Fibroblast of mammary gland (primary cell): ENCODE data around the gene CUEDC2.
A peak's percentile ranks its signal among the peaks of the same experiment; 100 is the strongest.

Experiments
- DNase-seq: peaks from one replicate; pipeline ENCODE4 v3.0.0-alpha.2; 2010; ENCODE audit warnings: low read depth
- H3K4me3 ChIP-seq: 2 replicates; pipeline ENCODE4 v1.5.1; 2011; ENCODE audit warnings: low read depth, mild to moderate bottlenecking, low read length, moderate library complexity; ENCODE audit not compliant: control insufficient read depth
- TF ChIP-seq, protein P1 (sequence below): conservative IDR thresholded peaks from 2 replicates; pipeline ENCODE4 v1.5.1; 2011; ENCODE audit warnings: low read depth, low read length, inconsistent platforms; ENCODE audit not compliant: control insufficient read depth, insufficient read depth

CUEDC2 gene

GRCh38 chr10:102444851-102445250 is 12.5 kb upstream of the CUEDC2 start:
- TF ChIP-seq, protein P1, sequence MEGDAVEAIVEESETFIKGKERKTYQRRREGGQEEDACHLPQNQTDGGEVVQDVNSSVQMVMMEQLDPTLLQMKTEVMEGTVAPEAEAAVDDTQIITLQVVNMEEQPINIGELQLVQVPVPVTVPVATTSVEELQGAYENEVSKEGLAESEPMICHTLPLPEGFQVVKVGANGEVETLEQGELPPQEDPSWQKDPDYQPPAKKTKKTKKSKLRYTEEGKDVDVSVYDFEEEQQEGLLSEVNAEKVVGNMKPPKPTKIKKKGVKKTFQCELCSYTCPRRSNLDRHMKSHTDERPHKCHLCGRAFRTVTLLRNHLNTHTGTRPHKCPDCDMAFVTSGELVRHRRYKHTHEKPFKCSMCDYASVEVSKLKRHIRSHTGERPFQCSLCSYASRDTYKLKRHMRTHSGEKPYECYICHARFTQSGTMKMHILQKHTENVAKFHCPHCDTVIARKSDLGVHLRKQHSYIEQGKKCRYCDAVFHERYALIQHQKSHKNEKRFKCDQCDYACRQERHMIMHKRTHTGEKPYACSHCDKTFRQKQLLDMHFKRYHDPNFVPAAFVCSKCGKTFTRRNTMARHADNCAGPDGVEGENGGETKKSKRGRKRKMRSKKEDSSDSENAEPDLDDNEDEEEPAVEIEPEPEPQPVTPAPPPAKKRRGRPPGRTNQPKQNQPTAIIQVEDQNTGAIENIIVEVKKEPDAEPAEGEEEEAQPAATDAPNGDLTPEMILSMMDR: no peak
- DNase-seq: no peak
- H3K4me3 ChIP-seq: no peak overlapping the region

DNA sequence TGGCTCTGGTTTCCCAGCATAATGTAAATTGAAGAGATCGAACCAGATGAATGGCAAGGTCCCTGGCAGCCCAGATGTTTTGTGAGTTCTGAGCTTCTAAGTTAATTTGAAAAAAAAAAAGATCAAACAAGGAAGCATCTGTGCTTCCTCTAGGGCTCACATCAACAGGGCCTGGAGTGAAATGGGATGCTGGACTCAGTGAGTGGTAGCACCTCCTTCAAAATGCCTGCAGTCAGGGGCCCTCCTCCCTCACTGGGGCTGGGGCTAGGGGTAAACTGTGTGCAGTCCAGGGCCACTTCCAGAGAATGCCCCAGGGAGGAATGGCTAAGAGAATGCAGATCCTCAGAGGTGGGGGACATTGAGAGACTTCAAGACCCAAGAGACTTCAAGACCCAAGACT is 6.0 kb upstream of the CUEDC2 start:
- DNase-seq: no peak
- TF ChIP-seq, protein P1: no peak
- no peak overlapping the region for H3K4me3 ChIP-seq

DNA sequence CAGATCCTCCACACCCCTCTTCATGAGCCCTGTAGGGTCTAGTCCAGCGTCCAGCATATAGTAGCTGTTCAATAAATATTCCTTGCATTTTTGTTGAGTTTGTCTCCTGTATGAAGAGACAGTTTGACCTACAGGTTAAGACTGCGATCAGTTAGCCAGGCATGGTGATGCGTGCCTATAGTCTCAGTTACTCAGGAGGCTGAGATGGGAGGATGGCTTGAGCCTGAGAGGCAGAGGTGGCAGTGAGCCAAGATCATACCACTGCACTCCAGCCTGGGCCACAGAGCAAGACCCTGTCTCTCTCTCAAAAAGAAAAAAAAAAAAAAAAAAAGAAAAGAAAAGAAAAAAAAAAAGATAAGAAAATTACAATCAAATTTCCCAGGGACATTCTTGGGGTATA is 5.1 kb upstream of the CUEDC2 start:
- H3K4me3 ChIP-seq: no peak overlapping the region
- TF ChIP-seq, protein P1: no peak
- no peak for DNase-seq

GRCh38 chr10:102436312-102436711 is 3.9 kb upstream of the CUEDC2 start:
- H3K4me3 ChIP-seq: peak overlapping the region; percentile 41
- DNase-seq: no peak
- TF ChIP-seq, protein P1: no peak

DNA sequence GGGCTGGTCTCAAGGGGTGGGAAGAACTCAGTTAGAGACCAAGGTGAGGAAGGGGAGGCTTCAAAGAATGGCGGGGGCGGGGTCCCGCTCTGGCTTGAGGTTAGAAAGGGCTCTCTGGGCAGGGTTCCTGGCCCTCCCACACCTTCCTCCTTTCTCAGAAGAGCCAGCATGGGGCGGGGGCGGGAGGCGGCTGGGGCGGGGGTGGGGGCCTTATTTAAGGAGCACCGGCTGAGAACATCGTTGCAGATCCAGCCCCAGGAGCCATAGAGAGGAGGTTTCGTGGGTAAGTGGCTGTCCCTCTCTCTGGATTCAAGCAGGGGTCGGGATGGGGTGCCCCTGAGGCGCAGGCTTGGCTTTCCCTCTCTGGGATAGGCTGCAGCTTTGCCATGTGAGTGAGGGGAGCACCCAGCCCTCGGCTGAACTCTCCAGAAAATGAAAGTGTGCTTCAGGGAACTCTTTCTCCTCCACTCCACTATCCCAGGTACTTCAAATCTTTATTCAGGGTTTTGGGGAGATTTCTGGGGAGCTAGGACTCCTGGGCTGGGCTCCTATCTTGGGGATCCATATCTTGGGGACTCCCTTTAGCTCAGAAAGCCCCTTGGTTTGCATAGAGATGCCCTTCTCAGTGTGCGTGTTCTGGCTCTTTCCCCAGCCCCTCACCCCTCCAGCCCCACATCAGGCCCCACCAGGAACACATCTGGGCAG is 3.3 kb upstream of the CUEDC2 start:
- DNase-seq: no peak
- H3K4me3 ChIP-seq: peak overlapping the region; percentile 41
- TF ChIP-seq, protein P1: no peak

- TF ChIP-seq, protein P1: no peak
Measured at GRCh38 chr10:102435133-102435497, 2.7 kb upstream of the CUEDC2 start.

More at GRCh38 chr10:102435133-102435497, 2.7 kb upstream of the CUEDC2 start:
- H3K4me3 ChIP-seq: peak overlapping the region; percentile 41
- DNase-seq: no peak
